Measurements from ENCODE around the gene NINL.

The NINL gene

DNA sequence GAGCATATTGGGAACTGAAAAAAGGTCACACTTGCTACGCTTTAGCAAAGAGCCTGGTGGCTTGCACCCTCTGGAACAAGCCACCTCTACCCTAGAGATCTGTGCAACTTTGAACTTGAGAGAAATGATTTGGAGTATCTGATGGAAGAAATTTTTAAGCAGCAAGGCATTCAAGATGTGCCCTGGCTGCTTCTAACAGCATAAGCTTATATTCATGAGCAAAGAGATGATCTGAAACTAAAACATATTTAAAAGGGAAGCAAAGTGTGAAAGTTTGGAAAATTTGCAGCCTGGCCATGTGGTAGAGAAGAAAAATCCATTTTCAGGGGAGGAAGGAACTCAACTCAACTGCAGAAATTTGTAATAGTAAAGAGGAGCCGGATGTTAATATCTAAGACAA is 71.1 kb downstream of the NINL start:
- no peak for DNase-seq (ENCODE audit: low read depth in 1 of 2, low spot score in 1 of 2)
- TF ChIP-seq, protein P1, sequence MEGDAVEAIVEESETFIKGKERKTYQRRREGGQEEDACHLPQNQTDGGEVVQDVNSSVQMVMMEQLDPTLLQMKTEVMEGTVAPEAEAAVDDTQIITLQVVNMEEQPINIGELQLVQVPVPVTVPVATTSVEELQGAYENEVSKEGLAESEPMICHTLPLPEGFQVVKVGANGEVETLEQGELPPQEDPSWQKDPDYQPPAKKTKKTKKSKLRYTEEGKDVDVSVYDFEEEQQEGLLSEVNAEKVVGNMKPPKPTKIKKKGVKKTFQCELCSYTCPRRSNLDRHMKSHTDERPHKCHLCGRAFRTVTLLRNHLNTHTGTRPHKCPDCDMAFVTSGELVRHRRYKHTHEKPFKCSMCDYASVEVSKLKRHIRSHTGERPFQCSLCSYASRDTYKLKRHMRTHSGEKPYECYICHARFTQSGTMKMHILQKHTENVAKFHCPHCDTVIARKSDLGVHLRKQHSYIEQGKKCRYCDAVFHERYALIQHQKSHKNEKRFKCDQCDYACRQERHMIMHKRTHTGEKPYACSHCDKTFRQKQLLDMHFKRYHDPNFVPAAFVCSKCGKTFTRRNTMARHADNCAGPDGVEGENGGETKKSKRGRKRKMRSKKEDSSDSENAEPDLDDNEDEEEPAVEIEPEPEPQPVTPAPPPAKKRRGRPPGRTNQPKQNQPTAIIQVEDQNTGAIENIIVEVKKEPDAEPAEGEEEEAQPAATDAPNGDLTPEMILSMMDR (IDR thresholded peaks at IDR 0.05; ENCODE audit: insufficient read depth, low read length): no peak
- TF ChIP-seq GABPA (IDR thresholded peaks at IDR 0.05; ENCODE audit: low read depth) (no peak), SPI1 (IDR thresholded peaks at IDR 0.05; ENCODE audit: borderline replicate concordance, low read depth) (no peak), POLR2AphosphoS5 (IDR thresholded peaks at IDR 0.05; ENCODE audit: low read depth) (no peak)
- TF ChIP-seq, protein P2, sequence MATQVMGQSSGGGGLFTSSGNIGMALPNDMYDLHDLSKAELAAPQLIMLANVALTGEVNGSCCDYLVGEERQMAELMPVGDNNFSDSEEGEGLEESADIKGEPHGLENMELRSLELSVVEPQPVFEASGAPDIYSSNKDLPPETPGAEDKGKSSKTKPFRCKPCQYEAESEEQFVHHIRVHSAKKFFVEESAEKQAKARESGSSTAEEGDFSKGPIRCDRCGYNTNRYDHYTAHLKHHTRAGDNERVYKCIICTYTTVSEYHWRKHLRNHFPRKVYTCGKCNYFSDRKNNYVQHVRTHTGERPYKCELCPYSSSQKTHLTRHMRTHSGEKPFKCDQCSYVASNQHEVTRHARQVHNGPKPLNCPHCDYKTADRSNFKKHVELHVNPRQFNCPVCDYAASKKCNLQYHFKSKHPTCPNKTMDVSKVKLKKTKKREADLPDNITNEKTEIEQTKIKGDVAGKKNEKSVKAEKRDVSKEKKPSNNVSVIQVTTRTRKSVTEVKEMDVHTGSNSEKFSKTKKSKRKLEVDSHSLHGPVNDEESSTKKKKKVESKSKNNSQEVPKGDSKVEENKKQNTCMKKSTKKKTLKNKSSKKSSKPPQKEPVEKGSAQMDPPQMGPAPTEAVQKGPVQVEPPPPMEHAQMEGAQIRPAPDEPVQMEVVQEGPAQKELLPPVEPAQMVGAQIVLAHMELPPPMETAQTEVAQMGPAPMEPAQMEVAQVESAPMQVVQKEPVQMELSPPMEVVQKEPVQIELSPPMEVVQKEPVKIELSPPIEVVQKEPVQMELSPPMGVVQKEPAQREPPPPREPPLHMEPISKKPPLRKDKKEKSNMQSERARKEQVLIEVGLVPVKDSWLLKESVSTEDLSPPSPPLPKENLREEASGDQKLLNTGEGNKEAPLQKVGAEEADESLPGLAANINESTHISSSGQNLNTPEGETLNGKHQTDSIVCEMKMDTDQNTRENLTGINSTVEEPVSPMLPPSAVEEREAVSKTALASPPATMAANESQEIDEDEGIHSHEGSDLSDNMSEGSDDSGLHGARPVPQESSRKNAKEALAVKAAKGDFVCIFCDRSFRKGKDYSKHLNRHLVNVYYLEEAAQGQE (IDR thresholded peaks at IDR 0.05; ENCODE audit: insufficient replicate concordance, low read depth): no peak
- no peak overlapping the region for H3K4me3 ChIP-seq (replicated peaks; ENCODE audit: insufficient read depth, low read length)
- no peak overlapping the region for H3K27ac ChIP-seq (replicated peaks)
- no peaks in the 10 kb centered on the region for H3K27me3 ChIP-seq (ENCODE audit: insufficient read depth, poor library complexity, severe bottlenecking)

GRCh38 chr20:25512709-25513108 is 72.6 kb downstream of the NINL start:
- no peak for DNase-seq (ENCODE audit: low read depth in 1 of 2, low spot score in 1 of 2)
- H3K27ac ChIP-seq (replicated peaks): no peak overlapping the region
- H3K4me3 ChIP-seq (replicated peaks; ENCODE audit: insufficient read depth, low read length): no peak overlapping the region
- no peaks in the 10 kb centered on the region for H3K27me3 ChIP-seq (ENCODE audit: insufficient read depth, poor library complexity, severe bottlenecking)
- TF ChIP-seq GABPA (IDR thresholded peaks at IDR 0.05; ENCODE audit: low read depth) (no peak), SPI1 (IDR thresholded peaks at IDR 0.05; ENCODE audit: borderline replicate concordance, low read depth) (no peak), POLR2AphosphoS5 (IDR thresholded peaks at IDR 0.05; ENCODE audit: low read depth) (no peak)
- TF ChIP-seq, protein P2 (IDR thresholded peaks at IDR 0.05; ENCODE audit: insufficient replicate concordance, low read depth): no peak
- TF ChIP-seq, protein P1 (IDR thresholded peaks at IDR 0.05; ENCODE audit: insufficient read depth, low read length): no peak

DNA sequence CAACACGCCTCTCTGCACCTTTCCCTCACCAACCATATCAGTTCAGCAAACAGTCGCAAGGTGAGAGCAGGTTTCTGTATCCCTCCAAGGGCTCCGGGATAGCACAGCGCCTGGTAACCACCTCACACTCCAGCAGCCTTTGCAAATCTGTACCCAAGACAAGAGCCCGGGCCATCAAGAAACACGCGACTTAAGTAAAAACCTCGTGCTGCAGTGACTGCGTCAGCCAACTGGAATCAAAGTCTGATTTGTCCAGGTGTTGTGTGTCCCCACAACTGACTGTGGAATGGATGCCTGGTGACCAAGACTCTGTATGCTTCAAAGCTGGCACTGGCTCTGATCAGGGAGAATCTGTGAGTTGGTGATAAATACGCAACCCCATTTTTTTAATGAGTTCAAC is 74.1 kb downstream of the NINL start:
- H3K27ac ChIP-seq (replicated peaks): no peak overlapping the region
- no peak for DNase-seq (ENCODE audit: low read depth in 1 of 2, low spot score in 1 of 2)
- no peak overlapping the region for H3K4me3 ChIP-seq (replicated peaks; ENCODE audit: insufficient read depth, low read length)
- TF ChIP-seq GABPA (IDR thresholded peaks at IDR 0.05; ENCODE audit: low read depth) (no peak), POLR2AphosphoS5 (IDR thresholded peaks at IDR 0.05; ENCODE audit: low read depth) (no peak), SPI1 (IDR thresholded peaks at IDR 0.05; ENCODE audit: borderline replicate concordance, low read depth) (no peak)
- TF ChIP-seq, protein P1 (IDR thresholded peaks at IDR 0.05; ENCODE audit: insufficient read depth, low read length): no peak
- TF ChIP-seq, protein P2 (IDR thresholded peaks at IDR 0.05; ENCODE audit: insufficient replicate concordance, low read depth): no peak
- no peaks in the 10 kb centered on the region for H3K27me3 ChIP-seq (ENCODE audit: insufficient read depth, poor library complexity, severe bottlenecking)

Measured in HL-60 (cell line).